Esophagus muscularis mucosa (tissue), 4 donors: ENCODE measurements around the gene SFRP5. TPM values are rescaled to one million over a fixed set of nuclear protein-coding genes. Genes with fewer than 3 reads are reported as not detected.

ENCODE experiments used
- DNase-seq: peaks from one replicate; pipeline ENCODE4 v3.0.0-alpha.2; 2017; ENCODE audit errors: extremely low spot score
- H3K27ac ChIP-seq, 4 donors: fragments of 200-600 bp; sonication (generic); replicated peaks in 1 of 4; 1 replicate in 3 of 4; 2 replicates in 1 of 4; pipeline ENCODE4 v1.5.1; 2016 to 2019; ENCODE audit warnings: mild to moderate bottlenecking in 1 of 4
- H3K27me3 ChIP-seq, 4 donors: fragments of 200-600 bp; sonication (generic); one replicate each; pipeline versions ENCODE4 v1.5.1 to v1.6.0; 2016 to 2019
- H3K36me3 ChIP-seq, 4 donors: fragments of 200-600 bp; sonication (generic); one replicate each; pipeline ENCODE4 v1.5.1; 2016 to 2019
- H3K4me1 ChIP-seq, 4 donors: fragments of 200-600 bp; sonication (generic); one replicate each; pipeline ENCODE4 v1.5.1; 2016 to 2019
- H3K4me3 ChIP-seq, 4 donors: fragments of 200-600 bp; sonication (generic); 1 replicate in 2 of 4; 2 replicates in 2 of 4; pipeline ENCODE4 v1.5.1; 2016 to 2019; ENCODE audit warnings: mild to moderate bottlenecking in 4 of 4, moderate library complexity in 1 of 4
- H3K9me3 ChIP-seq, 4 donors: fragments of 200-600 bp; sonication (generic); 1 replicate in 3 of 4; 2 replicates in 1 of 4; pipeline ENCODE4 v1.5.1; 2016 to 2019
- CTCF ChIP-seq, 3 experiments: fragments of 200-600 bp in 2 of 3; fragments of 450-650 bp in 1 of 3; sonication (generic) in 2 of 3; IDR thresholded peaks; one replicate each; pipeline ENCODE4 v1.5.1; 2017 to 2019; ENCODE audit warnings: antibody characterized with exemption in 3 of 3, mild to moderate bottlenecking in 2 of 3, moderate library complexity in 1 of 3
- EP300 ChIP-seq: sonication (generic); formaldehyde crosslinking; IDR thresholded peaks from one replicate; pipeline ENCODE4 v1.6.1; 2017; ENCODE audit warnings: antibody characterized with exemption
- POLR2A ChIP-seq: fragments of 450-650 bp; IDR thresholded peaks from one replicate; pipeline ENCODE4 v1.6.1; 2017; ENCODE audit warnings: antibody characterized with exemption, moderate library complexity, mild to moderate bottlenecking, low read depth
- POLR2AphosphoS5 ChIP-seq, 2 donors: sonication (generic); formaldehyde crosslinking; IDR thresholded peaks; one replicate each; pipeline ENCODE4 v1.6.1; 2017; ENCODE audit warnings: antibody characterized with exemption in 2 of 2
- WGBS: methylation state at CpG from one replicate; pipeline ENCODE4 v1.1.5; 2018; 5-methylcytosine and 5-hydroxymethylcytosine counted together
- intact Hi-C: fragments of 100-400 bp; cut with DNase I; formaldehyde crosslinking; loops from one replicate; pipeline ENCODE4 v1.15.1; 2023
- total RNA-seq, 4 donors: library from RNA; depleted of rRNA; stranded (reverse); fragments of >200 nt; gene quantifications; one replicate each; pipeline versions ENCODE4 v1.1.0 to v1.2.1, GENCODE V29; 2016

The SFRP5 gene
- total RNA-seq, 4 donors from 2014 or later: 19.9 to 41.3 (median 34.8) TPM

GRCh38 chr10:97798958-97799610, 27.3 kb upstream of the SFRP5 start:
- no peaks in the 10 kb centered on the region for H3K4me1 ChIP-seq
- TF ChIP-seq CTCF (IDR thresholded peaks at IDR 0.05) (no peak), POLR2A (no peak), EP300 (no peak), POLR2AphosphoS5 (IDR thresholded peaks at IDR 0.05) (no peak)
- H3K27ac ChIP-seq: no peak overlapping the region
- intact Hi-C loops: loop anchor here (10.0 kb wide), 1 partner anchor 246 kb away; no protein-coding TSS in a partner anchor
- no peaks in the 10 kb centered on the region for H3K36me3 ChIP-seq
- H3K9me3 ChIP-seq: peaks cover 0 to 10% (median 6%) of the 10 kb centered on the region in 4 donors
- peaks cover 0 to 42% (median 0%) of the 10 kb centered on the region in 4 donors for H3K27me3 ChIP-seq
- no peak overlapping the region for H3K4me3 ChIP-seq
- DNase-seq: no peak
- WGBS: 100% methylated on average over 1 of the region's 1 CpG

- no peak overlapping the region for H3K4me3 ChIP-seq
- H3K27ac ChIP-seq: no peak overlapping the region
- peaks cover 0 to 10% (median 6%) of the 10 kb centered on the region in 4 donors for H3K9me3 ChIP-seq
- intact Hi-C loops: loop anchor here (10.0 kb wide), 1 partner anchor 248 kb away; no protein-coding TSS in a partner anchor
- no peak for DNase-seq
- H3K36me3 ChIP-seq: no peaks in the 10 kb centered on the region
- peaks cover 0 to 5% (median 1%) of the 10 kb centered on the region in 4 donors for H3K4me1 ChIP-seq
- no peak for TF ChIP-seq CTCF (IDR thresholded peaks at IDR 0.05)
- no peak for TF ChIP-seq POLR2AphosphoS5 (IDR thresholded peaks at IDR 0.05)
- TF ChIP-seq EP300: no peak
- no peak for TF ChIP-seq POLR2A
- peaks cover 0 to 57% (median 0%) of the 10 kb centered on the region in 4 donors for H3K27me3 ChIP-seq
- WGBS: 44% methylated on average over 3 of the region's 3 CpGs
Observed at GRCh38 chr10:97796651-97797050, 24.9 kb upstream of the SFRP5 start.

DNA sequence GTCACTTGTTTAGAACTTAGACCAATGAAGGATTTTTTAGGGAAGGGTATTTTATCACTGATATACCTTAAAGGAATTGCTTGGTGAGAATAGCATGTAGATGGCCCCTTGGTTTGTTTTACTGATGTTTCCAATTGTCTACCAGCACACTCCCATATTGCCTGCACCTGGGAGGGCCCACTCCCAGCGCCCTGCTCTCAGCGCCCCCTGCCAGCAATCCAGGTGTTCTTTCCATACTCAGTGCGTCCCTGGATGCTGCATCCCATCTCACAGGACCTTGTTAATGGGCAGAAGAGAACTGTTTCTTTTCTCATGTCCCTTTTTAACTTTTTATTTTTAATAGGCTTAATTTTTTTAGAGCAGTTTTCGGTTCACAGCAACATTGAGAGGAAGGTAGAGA, 24.1 kb upstream of the SFRP5 start:
- no peak for DNase-seq
- 60% methylated on average over 4 of the region's 4 CpGs for WGBS
- peaks cover 0 to 57% (median 0%) of the 10 kb centered on the region in 4 donors for H3K27me3 ChIP-seq
- H3K4me3 ChIP-seq: no peak overlapping the region
- no peaks in the 10 kb centered on the region for H3K36me3 ChIP-seq
- peaks cover 0 to 10% (median 6%) of the 10 kb centered on the region in 4 donors for H3K9me3 ChIP-seq
- intact Hi-C loops: loop anchor here (10.0 kb wide), 1 partner anchor 249 kb away; no protein-coding TSS in a partner anchor
- peaks cover 0 to 6% (median 1%) of the 10 kb centered on the region in 4 donors for H3K4me1 ChIP-seq
- no peak overlapping the region for H3K27ac ChIP-seq
- no peak for TF ChIP-seq EP300
- TF ChIP-seq POLR2AphosphoS5 (IDR thresholded peaks at IDR 0.05): no peak
- TF ChIP-seq CTCF (IDR thresholded peaks at IDR 0.05): no peak
- no peak for TF ChIP-seq POLR2A

DNA sequence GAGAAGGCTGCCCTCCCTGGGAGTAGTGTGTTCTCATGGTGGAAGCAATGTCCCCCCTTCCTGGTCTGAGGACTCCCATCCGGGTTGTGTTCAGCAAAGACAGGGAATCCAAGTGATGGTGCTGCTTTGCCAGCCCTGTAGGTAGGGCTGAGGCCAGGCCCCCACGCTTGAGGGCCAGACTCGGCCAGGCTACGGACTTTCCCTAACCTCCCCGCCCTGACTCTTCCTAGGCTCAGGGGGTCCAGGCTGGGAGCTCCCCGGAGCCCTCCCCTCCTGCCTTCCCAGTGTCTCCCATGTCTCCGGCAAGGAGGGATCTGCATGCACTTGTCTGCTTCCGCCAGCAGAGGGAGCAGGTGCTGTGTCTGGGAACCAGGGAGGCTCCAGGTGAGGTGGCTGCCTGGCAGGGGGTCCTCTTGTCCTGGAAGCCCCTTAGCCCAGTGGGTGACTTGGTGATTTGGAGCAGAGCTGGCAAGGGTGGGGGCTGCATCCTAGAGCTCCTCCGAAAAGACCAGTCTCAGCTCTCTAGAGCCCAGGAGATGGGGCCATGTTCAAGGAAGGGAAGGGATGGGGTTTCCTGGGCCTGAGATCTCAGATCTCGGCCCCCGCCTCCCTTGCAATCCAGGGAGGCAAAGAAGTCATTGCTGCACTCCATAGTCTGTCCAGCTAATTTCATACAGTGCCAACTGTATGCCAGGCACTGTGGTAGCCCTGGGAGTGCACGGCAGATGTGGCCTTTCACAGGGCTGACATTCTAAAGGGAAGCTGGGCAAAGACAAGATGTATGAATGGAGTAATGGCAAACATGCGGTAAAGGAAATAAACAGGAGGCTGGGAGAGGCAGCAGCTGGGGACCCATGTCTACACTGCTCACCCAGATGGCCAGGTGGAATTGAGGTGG, 20.3 kb upstream of the SFRP5 start:
- Histone ChIP-seq H3K4me3 (no peak overlapping the region), H3K27me3 (peaks cover 0 to 63% (median 0%) of the 10 kb centered on the region in 4 donors), H3K27ac (no peak overlapping the region), H3K36me3 (no peaks in the 10 kb centered on the region), H3K4me1 (peaks cover 0 to 12% (median 9%) of the 10 kb centered on the region in 4 donors), H3K9me3 (no peaks in the 10 kb centered on the region)
- TF ChIP-seq CTCF (IDR thresholded peaks at IDR 0.05) (peak; percentile 70 to 94 (median 84)), POLR2AphosphoS5 (IDR thresholded peaks at IDR 0.05) (no peak)
- no peak for DNase-seq
- WGBS: 52% methylated on average over 6 of the region's 13 CpGs
- intact Hi-C loops: loop anchor here (1.0 to 10.0 kb wide), 2 partner anchors 77 to 253 kb away; no protein-coding TSS in a partner anchor
